ENCODE measurements around the gene ATP2C2.
"Not testable (repeated sequence)": the region's sequence is repeated elsewhere in the genome, so short reads cannot be mapped to it uniquely, and the experiment has no call there.

ATP2C2 gene

DNA sequence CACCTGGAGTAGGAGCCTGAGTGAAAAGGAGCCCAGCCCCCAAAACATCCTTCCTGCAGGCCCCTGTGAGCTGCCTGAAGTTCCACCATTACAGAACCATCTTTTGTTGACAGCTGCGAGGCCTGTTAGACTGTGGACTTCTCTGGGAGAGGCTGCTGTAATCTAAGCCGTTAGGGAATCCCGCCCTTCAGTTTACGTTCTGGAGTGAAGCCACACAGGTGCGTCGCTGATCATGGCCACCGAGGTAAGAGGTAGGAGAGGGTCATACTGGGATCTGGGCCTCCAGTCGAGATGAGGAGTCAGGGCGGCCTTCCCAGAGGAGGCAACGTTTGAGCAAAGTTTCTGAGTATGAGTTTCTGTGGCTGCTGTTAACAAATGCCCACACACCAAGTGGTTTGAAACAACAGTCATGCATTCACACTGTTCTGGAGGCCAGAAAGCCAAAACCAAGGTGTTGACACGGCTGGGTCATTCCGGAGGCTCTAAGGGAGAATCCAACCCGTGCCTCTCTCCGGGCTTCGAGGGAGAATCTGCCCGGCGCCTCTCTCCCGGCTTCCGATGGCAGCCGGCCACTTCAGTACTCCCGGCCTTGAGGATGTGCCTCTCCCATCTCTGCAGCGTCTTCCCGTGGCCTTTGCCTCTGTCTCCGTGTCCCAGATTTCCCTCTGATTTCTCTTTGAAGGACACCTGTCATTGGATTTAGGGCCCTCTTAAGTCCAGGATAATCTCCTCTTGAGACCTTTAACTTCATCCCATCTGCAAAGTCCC lies 26.6 kb upstream of the ATP2C2 start:
- DNase-seq (ENCODE audit: low read depth), result no peak

DNA sequence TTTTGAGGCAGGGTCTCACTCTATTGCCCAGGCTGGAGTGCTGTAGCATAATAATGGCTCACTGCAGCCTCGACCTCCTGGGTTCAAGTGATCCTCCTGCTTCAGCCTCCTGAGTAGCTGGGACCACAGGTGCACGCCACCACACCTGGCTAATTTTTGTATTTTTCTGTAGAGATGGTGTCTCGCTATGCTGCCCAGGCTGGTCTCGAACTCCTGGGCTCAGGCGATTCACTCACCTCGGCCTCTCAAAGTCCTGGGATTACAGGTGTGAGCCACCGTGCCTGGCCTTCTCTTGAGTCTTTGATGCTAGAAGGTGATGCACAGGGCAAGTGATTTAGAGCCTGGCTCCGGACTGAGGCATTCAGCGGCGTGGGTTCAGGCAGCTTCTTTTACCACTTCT lies 24.5 kb upstream of the ATP2C2 start:
- DNase-seq (ENCODE audit: low read depth), result not testable (repeated sequence)

DNA sequence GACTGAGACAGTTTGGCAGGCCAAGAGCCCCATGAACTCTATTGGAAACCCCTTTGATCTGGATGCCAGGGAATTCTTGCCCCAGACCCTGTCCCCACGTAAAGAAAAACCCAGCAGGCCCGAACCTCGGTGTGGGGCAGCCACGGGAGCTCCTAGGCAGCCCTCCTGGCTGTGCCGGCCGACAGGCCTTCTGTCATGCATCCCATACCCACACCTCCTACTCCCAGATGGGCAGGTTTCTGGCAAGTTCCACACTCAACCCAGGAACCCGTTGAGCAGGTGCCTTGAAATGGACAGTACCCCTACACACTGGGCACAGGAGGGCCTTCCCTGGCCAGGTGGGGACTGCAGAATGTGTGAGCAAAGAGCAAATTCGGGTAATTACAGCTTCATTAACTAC lies 23.6 kb upstream of the ATP2C2 start:
- DNase-seq (ENCODE audit: low read depth), result no peak

DNA sequence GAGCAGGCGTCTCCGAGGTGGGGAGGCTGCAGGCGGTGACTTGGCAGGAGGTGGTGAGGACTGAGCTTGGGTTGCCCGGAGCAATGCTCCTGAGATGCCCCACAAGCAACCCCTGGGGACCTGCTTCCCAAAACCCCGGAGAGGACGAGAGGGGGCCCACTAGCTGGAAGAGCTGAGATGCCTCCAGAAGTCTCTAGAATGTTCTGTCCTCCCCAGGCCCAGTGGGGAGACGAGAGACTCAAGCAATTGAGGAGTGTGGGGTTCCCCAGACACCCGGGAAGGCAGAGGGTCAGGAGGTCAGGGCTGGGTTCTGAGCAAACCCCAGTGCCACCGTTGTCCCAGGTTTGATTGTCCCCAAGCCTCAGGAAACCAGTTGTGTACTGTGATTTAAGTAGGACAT lies 21.2 kb upstream of the ATP2C2 start:
- DNase-seq (ENCODE audit: low read depth), result no peak

DNA sequence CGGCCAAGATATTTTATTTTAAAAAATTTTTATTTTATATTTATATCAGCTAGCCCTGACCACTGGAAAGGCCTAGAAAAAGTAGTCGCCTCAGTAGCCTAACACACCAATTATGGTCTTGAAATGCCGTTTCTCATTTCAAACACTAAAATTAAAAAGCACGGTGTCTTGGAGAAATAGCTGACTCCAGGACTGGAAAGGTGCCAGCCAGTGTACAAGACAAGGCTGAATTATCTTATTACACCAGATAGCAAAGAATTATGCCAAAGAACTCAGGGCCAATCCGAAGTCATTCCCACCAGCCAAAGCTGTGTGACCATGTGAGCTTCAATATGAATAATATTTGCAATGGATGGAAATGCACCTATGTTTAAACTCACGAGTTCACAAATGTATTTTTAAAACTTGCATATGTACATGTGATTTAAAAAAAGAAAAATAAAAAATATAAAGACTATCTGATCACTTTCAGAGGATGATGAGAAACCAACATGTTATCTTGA lies 19.9 kb upstream of the ATP2C2 start:
- DNase-seq (ENCODE audit: low read depth), result no peak

DNA sequence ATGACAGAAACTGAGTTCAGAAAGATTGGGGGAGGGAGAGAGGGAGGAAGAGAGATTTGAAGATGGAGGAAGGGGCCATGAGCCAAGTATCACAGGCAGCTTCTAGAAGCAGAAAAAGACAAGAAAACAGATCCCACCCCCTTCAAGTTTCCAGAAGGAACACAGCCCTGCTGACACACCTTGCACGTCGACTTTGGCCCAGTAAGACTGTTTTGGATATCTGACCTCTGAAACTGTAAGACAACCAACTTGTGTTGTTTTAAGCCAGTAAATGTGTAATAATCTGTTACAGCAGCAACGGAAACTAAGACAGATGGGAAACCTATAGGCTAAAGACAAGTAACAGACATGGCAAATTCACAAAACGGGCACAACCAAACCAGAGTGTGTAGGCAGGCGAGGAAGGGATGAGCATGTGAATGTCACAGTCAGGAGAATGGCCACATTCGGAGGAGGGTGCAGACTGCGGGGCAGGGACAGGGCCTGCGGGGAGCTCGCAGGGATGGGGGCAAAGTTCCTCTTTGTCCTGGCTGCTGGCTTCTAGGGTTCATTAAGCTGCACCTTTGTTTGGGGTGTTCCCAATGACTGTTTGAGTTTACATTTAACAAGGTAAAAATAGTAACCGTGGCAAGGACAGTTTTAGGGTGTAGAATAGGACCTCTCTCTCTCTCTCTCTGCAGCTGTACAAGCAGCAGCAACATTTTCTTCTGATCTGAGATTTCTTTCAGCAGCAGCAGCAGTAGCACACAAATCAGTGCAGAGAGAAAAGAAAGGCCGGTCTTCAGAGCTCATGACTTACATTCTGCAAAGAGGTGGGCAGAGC lies 18.3 kb upstream of the ATP2C2 start:
- DNase-seq (ENCODE audit: low read depth), result no peak

DNA sequence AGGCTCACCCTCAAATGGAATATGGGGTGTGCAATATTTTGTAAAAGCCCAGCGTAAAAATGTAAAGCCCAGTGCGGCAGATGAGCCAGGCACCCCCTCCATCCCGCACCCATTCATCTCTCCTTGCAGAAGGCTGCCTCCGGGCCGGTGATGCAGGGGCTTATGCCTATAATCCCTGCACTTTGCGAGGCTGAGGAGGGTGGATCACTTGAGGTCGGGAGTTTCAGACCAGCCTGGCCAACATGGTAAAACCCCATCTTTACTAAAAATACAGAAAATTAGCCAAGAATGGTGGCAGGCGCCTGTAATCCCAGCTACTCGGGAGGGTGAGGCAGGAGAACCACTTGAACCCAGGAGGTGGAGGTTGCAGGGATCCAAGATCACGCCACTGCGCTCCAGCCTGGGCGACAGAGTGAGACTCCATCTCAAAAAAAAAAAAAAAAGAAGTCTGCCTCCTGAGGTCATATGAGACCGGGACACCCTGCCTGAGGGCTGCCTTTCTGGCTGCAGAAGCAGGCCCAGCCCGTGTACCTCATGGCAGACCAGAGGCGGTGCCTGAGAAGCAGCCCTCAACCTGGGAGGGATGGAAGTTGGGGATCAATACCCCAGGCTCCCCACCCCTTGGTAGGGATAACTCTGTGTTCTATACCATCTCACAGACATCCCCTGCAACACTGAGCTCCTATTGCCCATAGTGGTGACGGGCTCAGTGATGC lies 17.5 kb upstream of the ATP2C2 start:
- no peak for DNase-seq (ENCODE audit: low read depth)

DNA sequence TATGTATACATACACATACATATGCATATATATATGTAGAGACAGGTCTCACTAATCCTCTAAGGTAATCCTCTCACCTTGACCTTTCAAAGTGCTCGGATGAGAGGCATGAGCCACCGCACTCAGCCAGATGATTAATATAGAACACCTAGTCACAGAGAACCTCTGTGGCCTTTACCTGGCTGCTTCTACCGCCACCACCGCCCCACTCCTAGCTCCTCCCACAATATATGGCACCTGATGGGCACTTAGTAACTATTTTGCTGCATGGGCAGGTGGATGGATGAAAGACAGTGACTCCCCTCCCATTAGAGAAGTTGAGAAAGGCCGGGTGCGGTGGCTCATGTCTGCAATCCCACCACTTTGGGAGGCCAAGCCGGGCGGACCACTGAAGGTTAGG lies 16.7 kb upstream of the ATP2C2 start:
- no peak for DNase-seq (ENCODE audit: low read depth)

DNA sequence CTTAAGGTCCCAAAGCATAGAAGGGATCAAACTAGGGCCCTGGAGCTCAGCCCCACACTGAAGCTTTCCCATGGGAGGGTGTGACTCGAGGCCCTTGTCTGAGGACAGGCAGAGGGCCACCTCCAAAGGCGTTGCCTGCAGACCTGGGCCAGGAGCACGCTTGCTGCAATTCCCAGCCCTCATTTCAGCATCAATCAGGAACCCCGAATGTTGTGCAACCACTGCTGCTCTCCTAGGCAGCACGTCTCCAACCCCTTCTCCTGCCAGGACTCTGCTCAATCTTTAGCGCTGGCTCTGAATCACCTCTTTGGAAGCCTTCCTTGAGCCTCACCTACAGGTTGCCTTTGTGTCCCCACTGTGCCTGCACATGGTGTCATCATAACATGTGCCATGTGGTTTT lies 14.0 kb upstream of the ATP2C2 start:
- DNase-seq (ENCODE audit: low read depth), result no peak

DNA sequence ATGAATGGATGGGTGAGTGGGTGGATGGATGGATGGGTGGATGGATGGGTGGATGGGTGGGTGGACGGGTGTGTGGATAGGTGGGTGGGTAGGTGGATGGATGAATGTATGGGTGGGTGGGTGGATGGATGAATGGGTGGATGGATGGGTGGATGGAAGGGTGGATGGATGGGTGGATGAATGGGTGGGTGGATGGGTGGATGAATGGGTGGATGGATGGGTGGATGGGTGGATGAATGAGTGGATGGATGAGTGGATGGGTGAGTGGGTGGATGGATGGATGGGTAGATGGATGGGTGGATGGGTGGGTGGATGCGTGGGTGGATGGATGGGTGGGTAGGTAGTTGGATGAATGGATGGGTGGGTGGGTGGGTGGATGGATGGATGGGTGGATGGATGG lies 13.2 kb upstream of the ATP2C2 start:
- no peak for DNase-seq (ENCODE audit: low read depth)

DNA sequence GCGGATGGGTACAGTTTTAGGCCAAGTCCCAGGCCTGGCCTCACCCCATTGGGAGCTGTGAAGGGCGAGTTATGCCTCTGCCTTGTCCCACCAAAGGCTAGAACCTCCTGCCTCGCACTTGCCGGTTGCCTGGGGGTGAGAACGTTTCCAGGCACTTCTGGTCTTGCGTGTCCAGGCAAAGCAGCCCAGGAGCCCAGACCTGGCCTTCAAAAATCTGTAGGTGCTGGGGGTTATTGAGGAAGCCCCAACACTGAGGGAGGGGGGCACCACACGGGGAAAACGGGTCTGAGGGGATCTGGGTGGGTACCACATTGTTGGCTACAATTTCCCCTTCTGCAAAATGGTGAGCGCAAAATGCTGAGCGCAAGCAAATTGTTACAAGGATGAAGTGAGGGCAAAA lies 12.2 kb upstream of the ATP2C2 start:
- no peak for DNase-seq (ENCODE audit: low read depth)

DNA sequence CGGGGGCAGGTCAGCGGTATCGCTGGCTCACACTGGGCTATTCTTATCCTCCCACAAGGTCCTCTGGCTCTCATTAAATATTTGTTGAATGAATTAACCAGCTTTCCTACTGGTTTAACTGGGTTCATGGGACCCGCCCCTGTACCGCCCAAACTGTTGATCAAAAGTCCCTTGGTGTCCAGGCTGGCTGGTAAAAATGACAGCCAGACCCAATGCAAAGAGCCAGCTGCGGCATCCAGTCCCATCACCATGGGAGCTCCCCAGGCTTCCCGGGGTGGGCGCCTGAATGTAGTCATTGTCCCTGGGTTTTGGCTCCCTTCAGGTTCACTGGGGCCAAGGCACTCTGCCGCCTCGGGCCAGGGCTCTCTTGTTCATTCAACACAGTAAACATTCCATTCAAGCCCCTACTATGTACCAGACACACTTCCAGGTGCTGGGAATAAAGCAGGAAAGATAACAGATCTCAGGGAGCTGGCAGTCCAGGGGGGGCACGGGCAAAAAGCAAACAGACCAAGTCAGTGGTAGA lies 11.7 kb upstream of the ATP2C2 start:
- DNase-seq (ENCODE audit: low read depth), result no peak

DNA sequence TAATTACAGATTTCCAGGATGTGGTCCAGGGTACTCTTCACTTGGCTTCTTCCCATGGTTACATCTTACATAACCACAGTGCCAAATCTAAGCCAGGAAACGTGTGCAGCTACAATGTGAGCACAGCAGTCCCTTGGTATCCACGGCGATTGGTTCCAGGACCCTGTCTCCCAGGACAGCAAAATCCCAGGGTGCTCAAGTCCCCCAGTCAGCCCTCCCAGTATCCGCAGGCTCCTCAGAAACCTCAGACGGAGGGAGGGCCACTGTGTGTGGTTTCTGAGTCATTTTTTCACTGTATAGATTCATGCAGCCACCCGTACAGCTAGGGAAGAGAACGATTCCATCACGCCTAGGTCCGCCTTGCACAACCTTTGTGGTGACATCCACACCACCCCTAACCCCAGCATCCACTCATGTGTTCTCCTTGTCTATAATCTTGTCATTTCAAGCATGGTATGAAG lies 11.1 kb upstream of the ATP2C2 start:
- DNase-seq (ENCODE audit: low read depth), result no peak

DNA sequence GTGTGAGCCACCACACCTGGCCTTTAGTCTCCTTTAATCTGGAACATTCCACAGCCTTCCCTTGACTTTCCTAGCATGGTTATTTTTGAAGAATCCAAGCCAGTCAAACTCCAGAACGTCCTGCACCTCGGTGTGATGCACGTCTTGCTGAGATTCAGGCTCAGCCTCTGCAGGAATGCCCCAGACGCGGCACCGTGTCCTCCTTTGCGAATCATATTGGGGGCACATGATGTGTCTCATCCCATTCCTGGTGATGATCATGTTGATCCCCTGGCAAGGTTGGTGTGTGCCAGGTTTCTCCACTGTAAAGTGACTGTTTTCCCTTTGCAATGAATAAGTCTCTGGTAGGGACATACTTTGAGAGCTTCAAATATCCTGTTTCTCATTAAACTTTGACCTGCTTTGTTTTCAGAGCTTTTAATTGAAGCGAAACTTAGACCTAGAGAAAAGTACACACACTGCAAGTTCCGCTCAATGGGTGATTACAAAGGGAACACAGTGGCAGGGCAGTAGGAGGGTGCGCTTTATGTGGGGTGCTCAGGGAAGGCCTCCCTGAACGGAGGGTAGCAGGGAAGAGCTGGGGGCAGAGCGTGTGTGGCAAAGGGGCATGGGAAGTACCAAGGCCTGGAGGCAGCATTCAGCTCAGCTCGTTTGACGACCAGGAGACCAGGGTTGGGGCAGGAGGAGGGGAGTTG lies 9.6 kb upstream of the ATP2C2 start:
- DNase-seq (ENCODE audit: low read depth), result no peak

DNA sequence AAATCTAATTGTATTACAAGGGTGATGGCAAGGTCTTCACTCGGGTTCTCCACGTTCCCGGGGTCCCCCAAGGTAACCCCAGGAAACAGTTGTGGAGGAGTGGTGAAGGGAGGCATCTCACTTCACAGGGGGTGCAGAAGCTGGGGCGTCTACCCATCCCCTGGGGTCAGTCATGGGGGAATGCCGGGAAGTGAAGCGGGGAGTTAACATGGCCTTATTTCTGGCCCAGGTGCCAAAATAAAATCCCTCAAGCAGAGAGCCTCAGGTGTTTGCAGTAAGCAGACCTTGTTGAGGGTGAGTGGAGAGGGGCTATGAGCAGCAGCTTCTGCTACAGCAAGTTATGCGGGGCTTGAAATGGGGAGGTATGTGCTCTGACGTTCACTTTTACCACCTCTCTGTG lies 9.0 kb upstream of the ATP2C2 start:
- DNase-seq (ENCODE audit: low read depth), result no peak

DNA sequence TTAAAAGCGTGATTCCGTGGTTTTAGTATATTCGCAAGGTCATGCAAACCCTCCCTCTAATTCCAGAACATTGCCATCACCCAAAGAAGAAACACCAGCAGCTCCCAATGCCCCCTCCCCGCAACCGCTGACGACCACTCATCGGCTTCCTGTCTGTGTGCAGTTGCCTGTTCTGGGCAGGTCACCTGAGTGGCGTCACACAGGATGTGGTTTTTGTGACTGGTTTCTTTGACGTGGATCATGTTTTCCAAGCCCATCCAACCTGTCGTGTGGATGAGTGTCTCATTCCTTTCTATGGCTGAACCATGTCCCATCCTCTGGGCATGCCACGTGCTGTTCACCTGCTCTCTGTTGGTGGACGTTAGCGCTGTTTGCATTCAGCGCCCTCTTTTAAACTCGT lies 8.2 kb upstream of the ATP2C2 start:
- DNase-seq (ENCODE audit: low read depth), result peak; percentile 0

DNA sequence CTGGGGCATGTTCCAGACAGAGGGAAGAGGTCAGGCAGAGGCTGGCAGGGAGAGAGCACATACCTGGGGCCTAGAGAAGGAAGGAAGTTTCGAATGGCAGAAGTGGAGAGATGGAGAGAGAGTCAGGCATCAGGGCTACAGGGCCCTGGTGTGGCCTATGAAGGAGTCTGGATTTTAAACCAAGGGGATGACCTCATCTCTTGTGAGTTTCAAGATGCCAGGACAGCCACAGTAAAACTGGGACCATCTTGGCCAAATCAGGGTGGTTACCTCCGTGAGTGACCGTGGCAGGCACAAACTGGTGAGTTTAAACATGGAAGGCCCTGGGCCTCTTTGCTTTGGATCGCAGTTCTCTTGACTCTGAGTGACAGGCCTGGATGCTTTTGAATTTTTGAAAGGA lies 7.6 kb upstream of the ATP2C2 start:
- DNase-seq (ENCODE audit: low read depth), result no peak

DNA sequence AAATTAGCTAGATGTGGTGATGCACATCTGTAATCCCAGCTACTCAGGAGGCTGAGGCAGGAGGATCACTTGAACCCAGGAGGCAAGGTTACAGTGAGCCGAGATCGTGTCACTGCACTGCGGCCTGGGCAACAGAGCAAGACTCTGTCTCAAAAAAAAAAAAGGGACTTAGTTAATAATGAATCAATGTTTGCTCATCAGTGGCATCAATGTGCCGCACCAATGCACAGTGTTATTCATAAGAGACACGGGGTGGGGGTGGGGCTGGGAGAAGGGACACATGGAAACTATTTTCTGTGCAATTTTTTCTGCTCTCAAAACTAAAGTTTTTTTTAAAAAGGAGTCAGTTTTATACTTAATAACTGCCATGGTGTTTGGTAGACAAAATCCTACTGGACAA lies 6.8 kb upstream of the ATP2C2 start:
- no peak for DNase-seq (ENCODE audit: low read depth)

DNA sequence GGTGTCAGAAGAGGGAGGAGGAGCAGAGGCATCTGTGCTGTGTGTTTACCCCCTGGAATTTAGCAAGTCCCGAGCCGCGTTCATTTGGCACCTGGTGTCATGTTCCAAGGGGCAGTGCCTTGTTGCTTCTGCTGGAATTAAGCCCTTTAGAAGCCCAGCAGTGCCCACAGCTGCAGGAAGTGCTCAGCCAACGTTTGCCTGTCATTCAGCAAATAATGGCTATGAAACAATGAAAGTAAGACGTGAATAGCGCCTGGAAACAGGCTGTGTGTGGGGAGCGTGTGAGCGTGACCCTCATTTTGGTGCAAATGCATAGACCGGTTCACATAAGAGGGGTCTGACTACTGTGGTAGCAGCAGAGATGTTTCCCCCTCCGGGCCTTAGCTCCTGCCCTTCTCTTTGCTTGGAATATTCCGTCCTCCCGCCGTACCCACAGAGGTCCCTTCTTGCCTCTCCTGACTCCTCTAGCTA lies 5.8 kb upstream of the ATP2C2 start:
- DNase-seq (ENCODE audit: low read depth), result no peak

DNA sequence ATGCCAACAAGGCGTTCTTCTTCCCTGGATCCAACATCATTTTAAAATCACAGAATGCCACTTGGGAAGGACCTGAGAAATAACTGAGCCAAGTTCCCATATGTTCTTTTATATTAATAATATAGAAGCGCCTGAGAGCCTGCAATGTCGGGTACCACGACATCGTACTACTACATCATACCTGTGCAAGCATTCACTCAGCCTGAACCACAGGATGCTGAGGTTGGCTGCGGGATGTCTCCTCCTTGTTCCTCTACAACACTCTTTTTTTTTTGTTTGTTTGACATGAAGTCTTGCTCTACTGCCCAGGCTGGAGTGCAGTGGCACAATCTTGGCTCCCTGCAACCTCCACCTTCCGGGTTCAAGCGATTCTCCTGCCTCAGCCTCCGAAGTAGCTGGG lies 2.1 kb upstream of the ATP2C2 start:
- DNase-seq (ENCODE audit: low read depth), result no peak

DNA sequence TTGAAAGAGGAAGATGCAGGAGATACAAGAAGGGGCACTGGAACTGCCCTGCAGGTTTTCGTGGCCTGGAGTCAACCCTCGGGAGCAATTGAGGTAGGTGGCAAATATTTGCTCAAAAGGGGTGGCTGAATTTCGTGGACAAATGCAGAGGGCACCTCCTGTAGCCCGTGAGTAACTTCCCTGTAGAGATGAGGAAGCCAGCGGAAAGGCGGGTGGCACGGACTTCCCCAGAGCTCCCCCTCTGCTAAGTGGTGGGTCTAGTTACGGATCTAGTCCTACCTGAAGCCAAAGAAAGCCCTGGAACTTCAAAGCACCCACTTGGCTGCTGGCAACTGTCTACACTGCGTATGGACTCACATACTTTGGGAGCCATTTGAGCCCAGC lies 1.0 kb upstream of the ATP2C2 start:
- no peak for DNase-seq (ENCODE audit: low read depth)

Measured in stimulated activated CD8-positive, alpha-beta memory T cell treated with anti-CD3 and anti-CD28 coated beads, Interleukin-12 subunit alpha, Interleukin-12 subunit beta, amount 100 ng/mL, for 1 hour (primary cell).